Activated T-helper 1 cell treated with anti-CD3 and anti-CD28 coated beads, Interleukin-2, amount 50 U/mL, for 16 hours (primary cell): Measurements from ENCODE around the gene DHX34.
"Not testable (repeated sequence)": the region's sequence is repeated elsewhere in the genome, so short reads cannot be mapped to it uniquely, and the experiment has no call there.

Experiments
- DNase-seq, 2 donors: peaks; one replicate each; pipeline ENCODE4 v3.0.0-alpha.2; 2020; ENCODE audit warnings: low read depth in 1 of 2, low spot score in 1 of 2

The DHX34 gene

DNA sequence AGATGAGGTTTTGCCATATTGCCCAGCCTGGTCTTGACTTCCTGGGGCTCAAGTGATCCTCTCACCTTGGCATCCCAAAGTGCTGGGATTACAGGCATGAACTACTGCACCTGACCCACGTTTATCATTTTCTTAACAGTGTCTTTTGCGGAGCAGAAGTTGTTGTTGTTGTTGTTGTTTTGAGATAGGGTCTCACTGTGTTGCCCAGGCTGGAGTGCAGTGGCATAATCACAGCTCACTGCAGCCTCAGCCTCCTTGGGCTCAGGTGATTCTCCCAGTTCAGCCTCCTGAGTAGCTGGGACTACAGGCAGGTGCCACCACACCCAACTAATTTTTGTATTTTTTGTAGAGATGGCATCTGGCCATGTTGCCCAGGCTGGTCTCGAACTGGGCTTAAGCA, 38.5 kb downstream of the DHX34 start:
- DNase-seq = not testable (repeated sequence)

DNA sequence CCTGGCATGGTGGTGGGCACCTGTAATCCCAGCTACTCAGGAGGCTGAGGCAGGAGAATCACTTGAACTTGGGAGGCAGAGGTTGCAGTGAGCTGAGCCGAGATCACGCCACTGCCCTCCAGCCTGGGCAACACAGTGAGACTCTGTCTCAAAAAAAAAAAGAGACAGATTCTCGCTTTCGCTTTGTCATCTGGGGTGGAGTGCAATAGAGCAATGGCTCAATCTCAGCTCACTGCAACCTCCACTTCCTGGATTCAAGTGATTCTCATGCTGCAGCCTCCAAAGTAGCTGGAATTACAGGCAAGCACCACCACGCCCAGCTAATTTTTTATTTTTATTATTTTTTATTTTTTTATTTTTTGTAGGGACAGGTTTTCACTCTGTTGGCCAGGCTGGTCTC, 39.6 kb downstream of the DHX34 start:
- not testable (repeated sequence) for DNase-seq

DNA sequence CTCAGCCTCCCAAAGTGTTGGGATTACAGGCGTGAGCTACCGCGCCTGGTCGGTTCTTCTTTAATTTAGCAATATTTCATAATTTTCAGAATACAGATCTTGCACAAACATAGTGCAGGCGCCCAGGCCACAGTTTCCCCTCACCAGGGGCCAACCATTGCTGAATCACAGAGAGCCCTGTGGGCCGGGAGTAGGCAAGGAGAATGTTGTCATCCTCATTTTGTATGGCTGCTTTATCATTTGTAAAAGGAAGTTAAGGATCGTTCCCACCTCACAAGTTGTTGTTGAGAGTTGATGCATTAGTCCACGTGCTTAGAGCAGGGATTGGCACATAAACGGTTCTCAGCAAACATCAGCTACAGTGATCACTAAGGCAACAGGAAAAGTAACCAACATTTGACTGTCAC, 40.0 kb downstream of the DHX34 start:
- DNase-seq = no peak

DNA sequence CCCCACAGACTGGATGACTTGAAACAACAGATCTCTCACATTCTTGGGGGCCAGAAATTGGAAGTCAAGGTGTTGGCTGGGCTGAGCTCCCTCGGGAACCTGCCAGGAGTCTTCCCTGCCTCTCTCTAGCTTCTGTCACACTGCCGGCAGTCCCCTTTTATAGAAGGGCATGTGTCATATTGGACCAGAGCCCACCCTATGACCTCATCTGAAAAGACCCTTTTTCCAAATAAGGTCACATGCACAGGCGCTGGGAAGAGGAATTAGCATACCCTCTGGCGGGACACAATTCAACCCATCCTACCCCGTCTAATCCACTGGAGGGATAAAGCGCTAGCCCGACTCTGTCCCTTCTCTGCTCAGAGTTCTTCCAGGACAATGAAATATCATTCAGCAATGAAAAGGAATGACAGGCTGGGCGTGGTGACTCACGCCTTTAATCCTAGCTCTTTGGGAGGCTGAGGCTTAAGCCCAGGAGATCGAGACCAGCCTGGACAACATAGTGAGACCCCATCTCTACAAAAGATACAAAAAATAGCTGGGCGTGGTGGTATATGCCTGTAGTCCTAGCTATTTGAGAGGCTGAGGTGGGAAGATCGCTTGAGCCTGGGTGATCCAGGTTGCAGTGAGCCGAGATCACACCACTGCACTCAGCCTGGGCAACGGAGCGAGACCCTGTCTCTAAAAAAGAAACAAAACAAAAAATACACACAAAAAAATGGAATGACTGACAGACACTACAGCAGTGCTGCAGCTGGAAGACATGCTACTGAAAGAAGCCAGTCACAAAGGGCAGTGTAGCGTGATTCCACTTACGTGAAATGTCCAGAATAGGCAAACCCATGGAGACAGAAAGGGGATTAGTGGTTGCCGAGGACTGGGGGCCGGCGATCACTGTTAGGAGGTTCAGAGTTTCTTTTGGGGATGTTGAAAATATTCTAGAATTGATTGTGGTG, 41.7 kb downstream of the DHX34 start:
- no peak for DNase-seq

DNA sequence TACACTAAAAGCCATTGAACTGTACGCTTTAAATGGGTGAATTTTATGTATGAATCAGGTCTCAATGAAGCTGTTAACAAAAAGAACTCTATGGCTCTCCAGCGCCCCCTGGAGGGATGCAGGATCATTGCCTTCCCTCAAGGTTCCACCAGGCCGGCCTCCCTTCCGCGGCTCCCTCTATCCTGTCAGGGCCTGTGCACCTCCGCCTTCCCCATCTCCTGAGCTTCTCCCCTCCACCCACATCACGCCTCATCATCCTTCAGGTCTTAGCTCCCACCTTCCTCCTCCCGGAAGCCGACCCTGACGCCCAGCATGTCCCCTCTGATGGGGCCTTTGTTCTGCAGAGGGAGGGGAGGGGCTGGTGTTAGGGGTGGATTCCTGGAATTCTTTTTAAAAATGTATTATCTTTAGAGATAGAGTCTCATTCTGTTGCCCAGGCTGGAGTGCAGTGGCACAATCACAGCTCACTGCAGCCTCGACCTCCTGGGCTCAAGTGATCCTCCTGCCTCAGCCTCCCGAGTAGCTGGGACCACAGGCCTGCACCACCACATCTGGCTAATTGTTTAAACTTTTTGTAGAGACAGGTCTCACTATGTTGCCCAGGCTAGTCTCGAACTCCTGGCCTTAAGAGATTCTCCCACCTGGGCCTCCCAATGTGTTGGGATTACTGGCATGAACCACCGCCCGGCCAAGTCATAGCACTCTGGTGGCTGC, 42.6 kb downstream of the DHX34 start:
- DNase-seq = peak; percentile 59 to 73

DNA sequence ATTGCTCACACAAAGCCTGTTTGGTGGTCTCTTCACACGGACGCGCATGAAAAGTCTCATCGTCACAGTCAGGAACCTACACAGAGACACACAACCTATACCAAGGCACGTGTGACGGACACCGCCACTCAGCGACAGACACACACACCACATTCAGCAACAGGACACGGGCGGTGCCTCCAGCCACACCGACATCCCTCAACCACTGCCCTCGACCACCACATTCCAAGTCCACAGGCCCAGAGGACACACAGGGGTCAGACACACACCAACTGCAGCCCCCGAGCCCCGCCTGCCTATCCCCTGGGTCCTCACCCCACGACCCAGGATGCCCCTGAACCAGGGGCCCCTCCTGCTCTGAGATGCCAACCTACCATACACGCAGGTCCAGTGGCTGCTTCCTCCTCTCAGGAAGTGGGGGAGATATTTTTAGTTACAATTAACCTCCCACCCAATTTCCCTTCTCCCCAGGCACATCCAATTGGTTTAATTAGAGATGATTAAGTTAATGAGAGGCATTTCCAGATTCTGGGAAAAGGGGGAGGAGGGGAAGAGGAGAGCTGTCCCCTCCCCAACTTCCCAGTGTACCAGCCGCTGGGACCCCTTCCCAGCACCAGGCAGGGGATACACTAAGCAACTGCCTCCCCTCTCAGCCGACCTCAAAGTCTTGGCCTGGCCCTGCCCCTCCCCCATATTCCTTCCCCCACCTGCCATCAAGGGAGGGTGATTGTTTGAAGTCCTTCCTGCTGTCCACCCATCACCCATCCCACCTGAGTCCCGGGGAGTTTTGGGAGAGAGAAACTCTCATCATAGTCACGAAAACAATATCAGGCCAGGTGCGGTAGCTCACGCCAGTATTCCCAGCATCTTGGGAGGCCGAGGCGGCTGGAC, 49.8 kb downstream of the DHX34 start:
- no peak for DNase-seq

DNA sequence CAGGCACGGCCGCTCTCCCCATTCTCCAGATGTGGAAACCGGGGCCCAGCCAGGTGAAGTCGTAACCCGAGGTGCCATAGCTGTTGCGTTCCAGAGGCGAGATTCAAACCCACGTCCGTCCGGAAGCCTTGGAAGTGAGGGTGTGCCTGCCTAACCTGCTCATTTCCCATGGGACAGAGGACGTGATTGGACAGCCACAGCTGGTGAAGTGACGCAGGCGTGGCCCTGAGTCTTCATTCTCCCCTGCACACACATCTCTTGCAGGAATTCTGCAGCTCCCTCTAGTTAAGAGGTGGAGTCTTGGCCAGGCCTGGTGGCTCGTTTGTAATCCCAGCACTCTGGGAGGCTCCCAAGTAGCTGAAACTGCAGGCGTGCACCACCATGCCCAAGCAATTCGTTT, 53.4 kb downstream of the DHX34 start:
- no peak for DNase-seq

DNA sequence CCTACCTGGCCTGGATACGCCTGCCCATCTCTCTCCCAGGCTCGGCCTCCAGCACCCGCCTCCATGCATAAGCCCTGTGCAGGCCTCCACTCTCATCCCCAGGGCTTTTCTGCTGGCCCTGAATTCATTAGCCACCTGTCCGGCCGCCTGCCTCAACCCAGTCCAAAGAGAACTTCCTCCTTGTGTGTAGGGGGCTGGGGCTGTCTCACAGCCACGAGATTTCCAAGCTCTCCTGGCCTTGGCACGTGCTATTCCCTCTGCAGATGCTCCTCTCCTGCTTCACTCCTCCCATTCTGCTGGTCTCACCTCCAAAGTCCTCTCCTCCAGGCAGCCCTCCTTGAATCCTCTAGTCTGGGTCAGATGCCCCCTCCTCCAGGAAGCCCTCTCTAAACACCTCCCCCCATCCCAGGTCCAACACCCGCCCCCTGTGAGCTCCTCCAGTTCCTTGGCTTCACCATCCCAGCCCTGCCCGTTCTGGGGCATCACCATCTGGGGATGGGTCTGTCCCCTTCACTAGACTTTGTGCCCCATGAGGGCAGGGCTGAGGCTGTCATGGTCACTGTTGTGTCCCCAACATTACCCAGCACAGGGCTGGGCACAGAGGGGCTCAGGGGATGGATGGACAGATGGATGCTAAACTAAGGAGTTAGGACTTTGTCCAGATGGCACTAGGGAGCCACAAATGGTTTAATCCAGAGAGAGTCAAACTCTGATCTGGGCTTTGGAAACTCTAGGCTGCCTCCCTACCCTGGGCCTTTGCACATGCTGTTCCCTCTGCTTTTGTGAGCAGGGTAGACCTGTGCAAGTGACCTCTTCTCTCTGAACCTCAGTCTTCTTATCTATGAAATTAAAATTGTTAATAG, 55.5 kb downstream of the DHX34 start:
- no peak for DNase-seq

DNA sequence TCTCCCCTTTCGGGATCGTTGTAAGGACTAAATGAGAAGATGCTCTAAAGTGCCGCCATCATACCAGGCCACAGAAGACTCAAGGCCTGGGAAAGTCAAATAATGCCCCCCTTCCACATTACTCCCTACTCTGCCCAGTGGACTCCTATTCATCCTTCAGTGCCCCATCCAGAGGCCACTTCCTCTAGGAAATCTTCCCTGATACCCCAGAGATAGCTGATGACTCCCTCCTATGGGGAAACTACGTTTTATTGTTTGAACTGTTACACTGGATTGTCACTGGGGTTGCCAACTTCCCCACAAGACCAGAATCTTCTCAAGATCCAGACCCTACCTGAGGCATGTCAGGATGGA, 56.1 kb downstream of the DHX34 start:
- no peak for DNase-seq

DNA sequence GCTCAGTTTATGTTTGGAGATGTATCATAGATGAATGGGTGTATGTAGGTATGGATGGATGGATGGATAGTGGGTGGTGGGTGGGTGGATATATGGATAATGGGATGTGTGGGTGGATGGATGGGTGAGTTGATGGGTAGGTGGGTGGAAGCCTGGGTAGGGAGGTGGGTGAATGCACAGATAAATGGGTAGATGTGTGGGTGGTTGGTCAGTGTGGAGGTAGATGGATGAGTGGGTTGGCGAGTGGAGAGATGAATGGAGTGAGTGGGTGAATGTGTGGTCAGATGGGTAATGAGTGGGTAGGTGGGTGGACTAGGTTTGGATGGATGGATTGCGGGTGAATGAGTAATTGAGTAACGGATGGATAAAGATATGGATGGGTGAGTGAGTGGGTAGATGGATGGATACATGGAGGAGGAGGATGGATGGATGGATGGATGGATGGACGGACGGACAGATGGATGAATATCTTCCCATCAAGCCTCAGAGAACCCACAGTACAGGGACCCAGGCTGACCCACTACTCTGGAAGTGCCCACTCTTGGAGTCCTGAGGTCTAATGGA, 56.8 kb downstream of the DHX34 start:
- no peak for DNase-seq

DNA sequence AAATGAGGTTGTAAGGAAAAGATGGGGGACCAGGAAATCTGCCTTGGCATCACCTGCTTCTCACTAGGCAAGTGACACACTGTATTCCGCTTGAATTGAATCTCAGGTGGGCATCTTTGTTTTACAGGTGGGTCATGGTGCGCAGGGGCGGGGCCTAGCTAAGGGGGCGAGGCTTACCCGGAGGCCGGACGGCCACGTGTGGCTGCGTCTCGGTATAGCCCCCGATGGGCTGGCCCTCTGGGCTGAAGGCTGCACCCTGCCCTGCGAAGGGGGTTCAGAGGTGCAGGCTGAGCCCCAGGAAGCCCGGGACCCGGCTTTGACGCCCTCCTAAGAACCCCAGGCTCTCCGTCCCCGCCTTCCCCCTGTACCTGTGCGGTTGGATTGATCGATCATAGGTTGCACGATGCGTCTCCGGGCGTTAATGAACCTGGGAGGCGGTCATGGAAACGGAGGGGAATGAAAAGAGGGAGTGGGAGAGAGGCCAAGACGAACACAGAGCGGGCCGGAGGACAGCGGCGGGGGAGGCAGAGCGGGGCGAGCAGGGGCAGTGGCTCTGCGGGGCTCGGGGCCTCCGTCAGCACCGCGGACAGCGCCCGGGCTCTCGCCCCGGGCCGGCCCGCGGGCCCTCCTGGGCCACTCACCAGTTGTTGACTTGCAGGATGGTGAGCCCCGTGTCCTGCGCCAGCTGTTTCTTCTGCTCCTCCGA, 57.7 kb downstream of the DHX34 start:
- DNase-seq = no peak

DNA sequence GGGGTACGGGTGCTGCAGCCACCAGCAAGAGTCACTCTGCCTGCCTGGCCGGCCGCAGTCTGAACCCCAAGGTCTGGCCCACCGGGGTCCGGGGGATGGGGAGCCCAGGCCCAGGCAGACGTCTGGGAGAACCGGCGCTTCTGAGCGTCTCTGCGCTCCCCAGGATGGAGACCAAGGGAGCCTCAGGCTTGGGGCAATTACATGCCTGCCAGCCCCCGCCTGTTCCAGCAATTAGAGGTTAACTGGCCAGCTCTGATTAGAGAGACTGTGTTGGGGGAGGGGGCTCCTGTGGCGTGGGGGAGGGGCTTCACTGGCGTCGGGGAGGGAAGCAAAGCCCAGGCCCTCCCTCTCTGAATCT, 58.3 kb downstream of the DHX34 start:
- DNase-seq = no peak

DNA sequence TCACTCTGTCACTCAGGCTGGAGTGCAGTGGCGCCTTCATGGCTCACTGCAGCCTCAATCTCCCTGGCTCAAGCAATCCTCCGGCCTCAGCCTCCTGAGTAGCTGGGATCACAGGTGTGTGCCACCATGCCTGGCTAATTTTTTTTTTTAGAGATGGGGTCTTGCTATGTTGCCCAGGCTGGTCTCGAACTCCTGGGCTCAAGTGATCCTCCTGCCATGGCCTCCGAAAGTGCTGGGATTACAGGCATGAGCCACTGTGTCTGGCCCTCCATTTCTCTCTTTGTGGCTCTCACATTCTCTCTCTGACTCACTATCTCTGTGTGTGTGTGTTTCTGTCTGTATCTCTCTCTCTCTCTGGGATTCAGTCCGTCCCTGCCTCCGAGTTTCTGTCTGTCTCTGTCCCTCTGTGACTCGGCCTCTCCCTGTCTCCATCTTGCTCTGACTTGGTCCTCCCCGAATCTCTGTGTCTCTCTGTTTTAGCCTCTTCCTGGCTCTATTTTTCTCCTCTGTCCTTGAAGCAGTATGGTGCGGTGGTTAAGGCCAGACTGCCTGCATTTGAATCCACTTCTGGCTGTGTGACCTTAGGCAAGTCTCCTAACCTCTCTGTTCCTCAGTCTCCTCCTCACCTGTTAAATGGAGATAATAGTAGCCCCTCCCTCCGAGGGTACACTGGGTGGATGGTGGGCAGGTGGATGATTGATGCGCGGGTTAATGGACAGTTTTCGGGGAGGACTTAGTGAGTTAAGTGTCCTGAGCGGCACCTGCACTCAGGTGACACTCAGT, 59.2 kb downstream of the DHX34 start:
- DNase-seq = no peak

DNA sequence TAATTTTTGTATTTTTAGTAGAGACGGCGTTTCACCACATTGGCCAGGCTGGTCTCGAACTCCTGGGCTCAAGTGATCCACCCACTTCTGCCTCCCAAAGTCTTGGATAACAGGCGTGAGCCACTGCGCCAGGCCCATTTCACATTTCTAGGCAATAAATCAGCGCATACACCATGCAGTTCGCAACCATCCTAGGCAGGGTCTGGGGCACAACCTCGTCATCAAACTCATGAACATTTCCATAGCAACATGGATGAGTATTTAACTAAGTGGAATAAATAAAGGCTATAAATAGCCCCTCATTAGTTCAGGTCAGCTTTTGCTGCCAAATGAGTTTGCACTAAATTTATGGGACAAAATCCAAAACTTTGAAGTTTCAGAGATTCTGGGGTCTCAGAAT, 62.0 kb downstream of the DHX34 start:
- DNase-seq = no peak

DNA sequence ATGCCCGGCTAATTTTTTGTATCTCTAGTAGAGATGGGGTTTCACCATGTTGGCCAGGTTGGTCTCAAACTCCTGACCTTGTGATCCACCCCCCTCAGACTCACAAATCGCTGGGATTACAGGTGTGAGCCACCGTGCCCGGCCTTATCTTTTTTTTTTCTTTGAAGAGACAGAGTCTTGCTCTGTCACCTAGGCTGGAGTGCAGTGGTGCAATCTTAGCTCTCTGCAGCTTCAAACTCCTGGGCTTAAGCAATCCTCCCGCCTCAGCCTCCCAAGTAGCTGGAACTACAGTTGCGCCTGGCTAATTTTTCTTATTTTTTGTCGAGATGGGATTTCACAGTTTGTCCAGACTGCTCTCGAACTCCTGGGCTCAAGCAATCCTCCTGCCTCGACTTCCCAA, 62.6 kb downstream of the DHX34 start:
- DNase-seq = not testable (repeated sequence)

DNA sequence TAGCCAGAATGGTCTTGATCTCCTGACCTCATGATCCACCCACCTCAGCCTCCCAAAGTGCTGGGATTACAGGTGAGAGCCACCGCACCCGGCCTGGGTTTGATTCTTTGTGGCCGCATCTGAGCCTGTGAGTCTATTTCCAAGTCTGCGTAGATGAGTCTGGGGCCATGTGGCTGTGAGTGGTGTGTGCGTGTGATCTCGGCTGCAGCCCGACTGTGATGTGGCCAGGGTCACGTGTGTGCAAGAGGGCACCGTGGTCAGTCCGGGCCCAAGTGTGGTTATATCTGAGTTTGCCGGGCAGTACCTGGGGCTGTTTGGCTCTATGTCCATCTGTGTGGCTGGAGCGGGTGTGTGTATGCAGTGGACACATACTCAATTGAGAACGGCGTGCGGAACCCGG, 64.8 kb downstream of the DHX34 start:
- no peak for DNase-seq

DNA sequence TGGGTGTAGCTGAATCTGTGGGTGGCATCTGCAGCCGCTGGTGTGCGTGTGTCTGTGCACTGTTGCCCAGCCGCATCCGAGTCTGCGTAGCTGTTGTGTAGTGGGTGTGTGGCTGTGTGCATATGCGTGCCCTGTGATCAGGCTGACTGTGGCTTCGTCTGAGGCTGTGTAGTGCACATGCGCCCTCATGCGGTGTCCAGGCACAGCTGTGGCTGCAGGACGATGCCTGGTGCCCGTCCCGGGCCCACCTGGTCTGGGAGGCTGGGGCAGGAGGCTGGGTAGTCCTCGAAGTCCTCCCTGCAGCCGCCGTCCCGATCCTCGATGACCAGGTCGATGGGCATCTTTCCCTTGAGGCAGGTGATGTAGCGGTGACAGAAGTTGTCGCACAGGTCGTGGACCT, 65.4 kb downstream of the DHX34 start:
- no peak for DNase-seq

DNA sequence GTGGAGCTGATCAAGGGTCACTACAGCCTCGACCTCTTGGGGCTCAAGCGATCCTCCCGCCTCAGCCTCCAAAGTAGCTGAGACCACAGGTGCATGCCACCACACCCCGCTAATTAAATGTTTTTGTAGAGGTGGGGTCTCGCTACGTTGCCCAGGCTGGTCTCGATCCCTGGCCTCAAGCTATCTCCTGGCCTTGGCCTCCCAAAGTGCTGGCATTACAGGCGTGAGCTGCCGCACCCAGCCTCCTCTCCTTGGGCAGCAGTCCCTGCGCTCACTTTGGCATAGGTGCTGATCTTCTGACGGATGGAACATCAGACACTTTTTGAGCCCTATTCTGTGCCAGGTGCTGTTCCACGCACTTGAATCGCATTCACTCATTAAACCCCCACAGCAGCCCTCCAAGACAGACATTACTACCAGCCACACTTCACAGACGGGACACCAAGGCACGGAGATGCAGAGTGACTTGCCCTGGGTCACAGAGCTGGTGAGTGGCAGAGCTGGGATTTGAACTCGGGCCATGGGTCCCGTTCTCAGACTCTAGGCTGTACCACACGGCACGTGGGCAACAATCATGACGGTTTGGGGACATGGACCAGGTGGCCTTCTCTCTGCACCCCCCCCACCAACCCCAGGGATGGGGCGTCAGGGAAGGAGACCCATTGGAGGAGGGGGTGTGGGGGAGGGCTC, 67.0 kb downstream of the DHX34 start:
- DNase-seq = no peak
